GM23338 (cell line): ENCODE results near the gene SPARC.

ENCODE experiments used
- CREB1 ChIP-seq: fragments of 250-450 bp; sonication (Bioruptor Pico); IDR thresholded peaks from 2 replicates; pipeline ENCODE4 v1.5.0; 2020; ENCODE audit warnings: low read depth, mild to moderate bottlenecking, moderate library complexity
- CTCF ChIP-seq, 2 experiments: fragments of 200-600 bp in 1 of 2; sonication (generic) in 1 of 2; conservative IDR thresholded peaks; 2 replicates each; pipeline versions ENCODE4 v1.5.1 to v1.6.1; 2016 to 2017; ENCODE audit warnings: antibody characterized with exemption in 2 of 2, low read depth in 2 of 2, mild to moderate bottlenecking in 2 of 2, moderate library complexity in 1 of 2
- EZH2 ChIP-seq: fragments of 200-600 bp; sonication (generic); IDR thresholded peaks from one replicate; pipeline ENCODE4 v1.8.0; 2017; ENCODE audit warnings: antibody characterized with exemption, mild to moderate bottlenecking, low read depth; ENCODE audit not compliant: unreplicated experiment
- JUNB ChIP-seq: IDR thresholded peaks from one replicate; pipeline ENCODE4 v1.6.1; 2016; ENCODE audit warnings: antibody characterized with exemption; ENCODE audit not compliant: unreplicated experiment
- POLR2AphosphoS5 ChIP-seq: IDR thresholded peaks from 2 replicates; pipeline ENCODE4 v1.6.1; 2016; ENCODE audit warnings: antibody characterized with exemption, low read depth
- REST ChIP-seq: IDR thresholded peaks from one replicate; pipeline ENCODE4 v1.6.1; 2018; ENCODE audit warnings: antibody characterized with exemption; ENCODE audit not compliant: unreplicated experiment

DNA sequence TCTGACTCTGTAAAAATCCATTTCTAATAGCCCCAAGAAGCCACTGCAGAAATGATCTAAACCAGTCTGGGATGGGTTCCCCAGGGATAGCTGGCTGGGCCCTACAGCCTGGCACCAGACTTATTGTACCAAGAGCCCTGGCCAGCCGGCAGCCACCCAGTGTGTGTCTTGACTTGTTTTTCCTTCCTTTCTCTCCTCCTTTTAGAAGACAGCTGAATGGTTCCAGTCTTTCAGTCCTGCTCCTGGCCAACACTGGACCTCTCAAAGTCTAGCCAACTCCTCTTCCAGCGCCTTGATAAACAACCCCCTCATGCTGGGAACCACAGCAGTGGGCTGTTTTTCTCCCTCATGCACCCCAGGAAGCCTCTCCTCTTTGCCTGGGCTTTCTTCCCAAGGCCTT lies 37.6 kb upstream of the SPARC start:
- TF ChIP-seq CREB1 (no peak), JUNB (no peak), CTCF (conservative IDR thresholded peaks at IDR 0.05; ENCODE audit: low read depth in 2 of 2) (no peak), POLR2AphosphoS5 (no peak), EZH2 (no peak), REST (no peak)
